Cardiac fibroblast (primary cell): ENCODE measurements around the gene CST9L.

Experiments
- DNase-seq, 2 donors: peaks; one replicate each; pipeline versions ENCODE4 v3.0.0 to v3.0.0-alpha.2; 2010; ENCODE audit warnings: low read depth in 2 of 2
- H3K4me3 ChIP-seq, 2 donors: replicated peaks in 1 of 2; 1 replicate in 1 of 2; 2 replicates in 1 of 2; pipeline ENCODE4 v1.5.1; 2011; ENCODE audit warnings: low read depth in 2 of 2, low read length in 2 of 2, mild to moderate bottlenecking in 2 of 2, moderate library complexity in 1 of 2
- CTCF ChIP-seq: IDR thresholded peaks from one replicate; pipeline ENCODE4 v1.5.1; 2011; ENCODE audit warnings: low read depth, mild to moderate bottlenecking, low read length, inconsistent platforms

The CST9L gene

GRCh38 chr20:23602241-23602640 lies 34.0 kb upstream of the CST9L start:
- no peak overlapping the region for H3K4me3 ChIP-seq
- no peak for DNase-seq
- no peak for TF ChIP-seq CTCF

GRCh38 chr20:23601715-23602114 lies 33.4 kb upstream of the CST9L start:
- DNase-seq, result no peak
- no peak for TF ChIP-seq CTCF
- H3K4me3 ChIP-seq, result no peak overlapping the region

GRCh38 chr20:23598481-23598880 lies 30.2 kb upstream of the CST9L start:
- no peak for DNase-seq
- no peak for TF ChIP-seq CTCF

GRCh38 chr20:23596579-23597250 lies 28.4 kb upstream of the CST9L start:
- no peak for TF ChIP-seq CTCF
- H3K4me3 ChIP-seq, result no peak overlapping the region
- peak in 1 of 2 donors; percentile 22 for DNase-seq

More at GRCh38 chr20:23598481-23598880, 30.2 kb upstream of the CST9L start:
- no peak overlapping the region for H3K4me3 ChIP-seq

GRCh38 chr20:23595941-23596340 lies 27.7 kb upstream of the CST9L start:
- no peak overlapping the region for H3K4me3 ChIP-seq
- no peak for DNase-seq
- no peak for TF ChIP-seq CTCF

GRCh38 chr20:23588434-23589403 lies 20.4 kb upstream of the CST9L start:
- no peak for DNase-seq
- no peak overlapping the region for H3K4me3 ChIP-seq
- TF ChIP-seq CTCF, result no peak
